ENCODE data around the gene CCDC32. TPM values are rescaled to one million over a fixed set of nuclear protein-coding genes. Genes with fewer than 3 reads are reported as not detected.

Gene CCDC32
- total and polyA plus RNA-seq, 12 donors, result 28.4 to 42.8 (median 37.7) TPM

- no peak overlapping the region for H3K4me3 ChIP-seq
These were observed 36.1 kb upstream of the CCDC32 start for GRCh38 chr15:40600956-40601355.

GRCh38 chr15:40598672-40599071 is 33.8 kb upstream of the CCDC32 start:
- Histone ChIP-seq H3K27ac (no peak overlapping the region), H3K9me3 (replicated peaks in 1 of 3) (no peaks in the 10 kb centered on the region), H3K4me1 (replicated peaks in 1 of 2) (peaks cover 5 to 7% of the 10 kb centered on the region in 2 donors), H3K36me3 (replicated peaks in 1 of 2) (no peaks in the 10 kb centered on the region), H3K4me3 (no peak overlapping the region), H3K27me3 (peaks cover 3% of the 10 kb centered on the region)
- intact Hi-C loops (cut with DNase I), result no loop called here
- TF ChIP-seq POLR2A (IDR thresholded peaks at IDR 0.05) (no peak), CTCF (IDR thresholded peaks at IDR 0.05) (no peak)
- DNase-seq, result no peak
- 67 to 94% (median 86%) methylated on average over 4 of the region's 4 CpGs for WGBS, 4 donors

More at GRCh38 chr15:40600956-40601355, 36.1 kb upstream of the CCDC32 start:
- no peak for DNase-seq
- Histone ChIP-seq H3K9me3 (replicated peaks in 1 of 3) (no peaks in the 10 kb centered on the region), H3K27ac (no peak overlapping the region), H3K36me3 (replicated peaks in 1 of 2) (no peaks in the 10 kb centered on the region), H3K4me1 (replicated peaks in 1 of 2) (no peaks in the 10 kb centered on the region), H3K27me3 (peaks cover 3% of the 10 kb centered on the region)
- 93 to 96% (median 93%) methylated on average over 12 of the region's 12 CpGs for WGBS, 4 donors
- no peak for TF ChIP-seq POLR2A (IDR thresholded peaks at IDR 0.05)
- TF ChIP-seq CTCF (IDR thresholded peaks at IDR 0.05), result no peak
- intact Hi-C loops (cut with DNase I), result loop anchor here in 1 of 2 donors (10.0 kb wide), 1 partner anchor 284 kb away; no protein-coding TSS in a partner anchor

GRCh38 chr15:40598126-40598525 is 33.3 kb upstream of the CCDC32 start:
- no peaks in the 10 kb centered on the region for H3K9me3 ChIP-seq (replicated peaks in 1 of 3)
- intact Hi-C loops (cut with DNase I), result no loop called here
- H3K27ac ChIP-seq, result no peak overlapping the region
- H3K4me1 ChIP-seq (replicated peaks in 1 of 2), result peaks cover 5 to 11% of the 10 kb centered on the region in 2 donors
- H3K36me3 ChIP-seq (replicated peaks in 1 of 2), result no peaks in the 10 kb centered on the region
- H3K4me3 ChIP-seq, result no peak overlapping the region
- 59 to 81% (median 64%) methylated on average over 3 of the region's 3 CpGs for WGBS, 4 donors
- TF ChIP-seq CTCF (IDR thresholded peaks at IDR 0.05), result no peak
- no peak for TF ChIP-seq POLR2A (IDR thresholded peaks at IDR 0.05)
- DNase-seq, result no peak
- peaks cover 3% of the 10 kb centered on the region for H3K27me3 ChIP-seq

DNA sequence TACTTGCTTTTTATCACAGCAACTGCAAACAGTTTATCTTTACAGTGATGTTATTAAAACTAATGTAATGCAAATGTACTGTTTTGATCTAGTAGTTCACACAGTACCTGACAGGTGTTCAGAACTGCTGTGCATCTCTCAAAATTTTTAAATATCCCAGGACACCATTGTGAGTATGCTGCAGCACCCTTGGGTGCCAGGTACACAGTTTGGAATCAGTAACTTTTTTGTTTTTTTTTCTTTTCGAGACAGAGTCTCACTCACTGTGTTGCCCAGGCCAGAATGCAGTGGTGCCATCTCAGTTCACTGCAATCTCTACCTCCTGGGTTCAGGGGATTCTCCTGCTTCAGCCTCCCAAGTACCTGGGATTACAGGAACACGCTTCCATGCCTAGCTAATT is 32.2 kb upstream of the CCDC32 start:
- Histone ChIP-seq H3K9me3 (replicated peaks in 1 of 3) (no peaks in the 10 kb centered on the region), H3K27ac (no peak overlapping the region), H3K36me3 (replicated peaks in 1 of 2) (no peaks in the 10 kb centered on the region), H3K4me1 (replicated peaks in 1 of 2) (peaks cover 5 to 12% of the 10 kb centered on the region in 2 donors), H3K27me3 (peaks cover 3% of the 10 kb centered on the region), H3K4me3 (no peak overlapping the region)
- intact Hi-C loops (cut with DNase I), result no loop called here
- TF ChIP-seq CTCF (IDR thresholded peaks at IDR 0.05), result no peak
- TF ChIP-seq POLR2A (IDR thresholded peaks at IDR 0.05), result no peak
- WGBS, 4 donors, result 93 to 96% (median 95%) methylated on average over 2 of the region's 2 CpGs
- DNase-seq, result no peak
